Mesendoderm (in vitro differentiated cells): ENCODE results near the gene MGMT.

ENCODE experiments used
- DNase-seq: peaks from one replicate; pipeline ENCODE4 v3.0.0; 2013
- H2AK5ac ChIP-seq: 2 replicates; pipeline ENCODE4 v1.6.1; 2013; ENCODE audit warnings: low read length, inconsistent platforms
- H2BK120ac ChIP-seq: 2 replicates; pipeline ENCODE4 v1.6.1; 2013; ENCODE audit warnings: low read depth, mild to moderate bottlenecking, low read length, moderate library complexity, mixed read lengths
- H2BK15ac ChIP-seq: replicated peaks from 2 replicates; pipeline ENCODE4 v1.6.1; 2013; ENCODE audit warnings: low read depth, mild to moderate bottlenecking, moderate library complexity
- H2BK5ac ChIP-seq: 2 replicates; pipeline ENCODE4 v1.6.1; 2013; ENCODE audit warnings: low read length, inconsistent platforms
- H3K18ac ChIP-seq: 2 replicates; pipeline ENCODE4 v1.6.1; 2013; ENCODE audit warnings: mild to moderate bottlenecking, low read length, mixed read lengths
- H3K23ac ChIP-seq: one replicate; pipeline ENCODE4 v1.6.1; 2013; ENCODE audit warnings: low read length
- H3K27ac ChIP-seq: 2 replicates; pipeline ENCODE4 v1.5.1; 2013; ENCODE audit warnings: low read depth, mild to moderate bottlenecking, inconsistent platforms, low read length, moderate library complexity
- H3K27me3 ChIP-seq: 2 replicates; pipeline ENCODE4 v1.6.1; 2013; ENCODE audit warnings: low read length, control low read depth, mild to moderate bottlenecking, inconsistent platforms; ENCODE audit not compliant: insufficient read depth, poor library complexity
- H3K36me3 ChIP-seq: 2 replicates; pipeline ENCODE4 v1.6.1; 2013; ENCODE audit warnings: low read length, inconsistent platforms; ENCODE audit not compliant: control insufficient read depth, insufficient read depth
- H3K4ac ChIP-seq: one replicate; pipeline ENCODE4 v1.6.1; 2013; ENCODE audit warnings: low read depth, mild to moderate bottlenecking, low read length, moderate library complexity
- H3K4me1 ChIP-seq: 2 replicates; pipeline ENCODE4 v1.6.1; 2013; ENCODE audit warnings: low read depth, low read length, inconsistent platforms; ENCODE audit not compliant: control insufficient read depth
- H3K4me2 ChIP-seq: 2 replicates; pipeline ENCODE4 v1.6.1; 2013; ENCODE audit warnings: low read length
- H3K4me3 ChIP-seq: 2 replicates; pipeline ENCODE4 v1.5.1; 2013; ENCODE audit warnings: mild to moderate bottlenecking, low read length
- H3K56ac ChIP-seq: one replicate; pipeline ENCODE4 v1.6.1; 2013; ENCODE audit warnings: low read length
- H3K79me1 ChIP-seq: 2 replicates; pipeline ENCODE4 v1.6.1; 2013; ENCODE audit warnings: low read length, inconsistent platforms
- H3K79me2 ChIP-seq: 2 replicates; pipeline ENCODE4 v1.6.1; 2013; ENCODE audit warnings: mild to moderate bottlenecking, low read length; ENCODE audit not compliant: control insufficient read depth, insufficient read depth
- H3K9ac ChIP-seq: 2 replicates; pipeline ENCODE4 v1.6.1; 2013; ENCODE audit warnings: low read length, inconsistent platforms
- H4K5ac ChIP-seq: one replicate; pipeline ENCODE4 v1.6.1; 2013; ENCODE audit warnings: low read length
- H4K8ac ChIP-seq: one replicate; pipeline ENCODE4 v1.6.1; 2013; ENCODE audit warnings: low read depth, mild to moderate bottlenecking, control low read depth, low read length, moderate library complexity
- WGBS: extraction: QIAGEN DNeasy Blood & Tissue Kit; methylation state at CpG from one replicate; pipeline ENCODE4 v1.1.7; 2013; ENCODE audit warnings: low lambda C conversion rate, missing lambda C conversion rate; ENCODE audit not compliant: insufficient coverage; ENCODE audit errors: extremely low coverage; 5-methylcytosine and 5-hydroxymethylcytosine counted together

The MGMT gene

DNA sequence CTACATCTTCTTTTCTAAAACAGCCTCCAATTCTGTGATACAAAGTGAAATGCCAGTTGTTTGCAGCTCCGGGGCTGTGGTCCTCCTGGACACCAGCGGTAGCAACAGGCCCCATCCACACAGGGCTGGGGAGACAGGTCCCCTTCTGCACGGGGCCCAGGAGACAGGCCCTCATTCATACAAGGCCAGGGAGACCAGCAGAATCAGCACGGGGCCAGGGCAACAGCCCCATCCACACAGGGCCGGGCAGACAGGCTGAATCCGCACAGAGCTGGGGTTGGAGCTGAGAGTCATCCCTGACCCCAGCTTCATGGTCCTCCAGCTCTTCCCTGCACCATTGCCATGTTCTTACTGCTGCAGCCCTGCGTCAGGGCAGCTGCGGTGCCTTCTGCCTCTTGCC, 238.6 kb downstream of the MGMT start:
- Histone ChIP-seq H3K4me3 (no peak overlapping the region), H3K4me2 (no peak overlapping the region), H3K27me3 (no peaks in the 10 kb centered on the region), H3K18ac (no peak overlapping the region), H4K5ac (no peak overlapping the region), H3K4me1 (no peaks in the 10 kb centered on the region), H4K8ac (no peak overlapping the region), H2BK15ac (no peak overlapping the region), H3K27ac (no peak overlapping the region), H2AK5ac (no peak overlapping the region), H3K56ac (no peak overlapping the region), H3K23ac (no peak overlapping the region), H3K79me2 (no peaks in the 10 kb centered on the region), H3K9ac (no peak overlapping the region), H2BK120ac (no peak overlapping the region), H3K36me3 (no peaks in the 10 kb centered on the region), H3K79me1 (no peaks in the 10 kb centered on the region), H2BK5ac (no peak overlapping the region), H3K4ac (no peak overlapping the region)
- no CpG with 5 or more reads among the region's 8 CpGs for WGBS
- DNase-seq, result no peak

GRCh38 chr10:129706081-129706480, 239.0 kb downstream of the MGMT start:
- H4K5ac ChIP-seq, result no peak overlapping the region
- no peaks in the 10 kb centered on the region for H3K36me3 ChIP-seq
- no peaks in the 10 kb centered on the region for H3K27me3 ChIP-seq
- no peak overlapping the region for H2BK5ac ChIP-seq
- H2AK5ac ChIP-seq, result no peak overlapping the region
- H3K23ac ChIP-seq, result no peak overlapping the region
- no peak overlapping the region for H3K56ac ChIP-seq
- no peak overlapping the region for H3K27ac ChIP-seq
- peaks cover 2% of the 10 kb centered on the region for H3K4me1 ChIP-seq
- H3K4ac ChIP-seq, result no peak overlapping the region
- H3K18ac ChIP-seq, result no peak overlapping the region
- no peak overlapping the region for H2BK120ac ChIP-seq
- H4K8ac ChIP-seq, result no peak overlapping the region
- H3K79me1 ChIP-seq, result no peaks in the 10 kb centered on the region
- H3K4me3 ChIP-seq, result no peak overlapping the region
- H3K4me2 ChIP-seq, result no peak overlapping the region
- H2BK15ac ChIP-seq, result no peak overlapping the region
- no peak overlapping the region for H3K9ac ChIP-seq
- H3K79me2 ChIP-seq, result no peaks in the 10 kb centered on the region
- DNase-seq, result no peak
- WGBS, result no CpG with 5 or more reads among the region's 19 CpGs

DNA sequence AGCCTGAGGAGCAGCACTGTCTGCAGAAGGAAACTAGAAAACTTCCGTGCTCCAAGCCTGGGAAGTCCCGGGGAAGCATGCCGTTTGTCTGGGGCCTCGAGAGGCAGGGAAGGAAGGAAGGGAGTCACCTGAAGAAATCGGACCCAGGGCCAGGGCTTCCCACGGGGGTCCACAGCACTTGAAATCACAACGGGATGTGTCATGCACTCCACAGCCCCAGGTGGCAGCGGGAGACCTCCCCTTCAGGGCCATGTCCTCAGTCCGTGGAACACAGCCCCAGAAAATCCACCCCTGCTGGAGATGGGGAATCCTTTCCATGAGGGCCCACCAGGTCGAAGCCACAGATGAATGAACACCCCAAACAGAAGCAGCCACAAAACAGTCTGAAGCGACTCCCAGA, 239.5 kb downstream of the MGMT start:
- WGBS, result no CpG with 5 or more reads among the region's 11 CpGs
- DNase-seq, result no peak
- Histone ChIP-seq H3K79me2 (no peaks in the 10 kb centered on the region), H3K36me3 (no peaks in the 10 kb centered on the region), H3K79me1 (no peaks in the 10 kb centered on the region), H4K8ac (no peak overlapping the region), H3K4me2 (no peak overlapping the region), H3K4me1 (peaks cover 2% of the 10 kb centered on the region), H2BK120ac (no peak overlapping the region), H3K23ac (no peak overlapping the region), H3K27ac (no peak overlapping the region), H3K56ac (no peak overlapping the region), H4K5ac (no peak overlapping the region), H3K18ac (no peak overlapping the region), H3K4me3 (no peak overlapping the region), H2AK5ac (no peak overlapping the region), H3K9ac (no peak overlapping the region), H3K4ac (no peak overlapping the region), H3K27me3 (no peaks in the 10 kb centered on the region), H2BK5ac (no peak overlapping the region), H2BK15ac (no peak overlapping the region)

DNA sequence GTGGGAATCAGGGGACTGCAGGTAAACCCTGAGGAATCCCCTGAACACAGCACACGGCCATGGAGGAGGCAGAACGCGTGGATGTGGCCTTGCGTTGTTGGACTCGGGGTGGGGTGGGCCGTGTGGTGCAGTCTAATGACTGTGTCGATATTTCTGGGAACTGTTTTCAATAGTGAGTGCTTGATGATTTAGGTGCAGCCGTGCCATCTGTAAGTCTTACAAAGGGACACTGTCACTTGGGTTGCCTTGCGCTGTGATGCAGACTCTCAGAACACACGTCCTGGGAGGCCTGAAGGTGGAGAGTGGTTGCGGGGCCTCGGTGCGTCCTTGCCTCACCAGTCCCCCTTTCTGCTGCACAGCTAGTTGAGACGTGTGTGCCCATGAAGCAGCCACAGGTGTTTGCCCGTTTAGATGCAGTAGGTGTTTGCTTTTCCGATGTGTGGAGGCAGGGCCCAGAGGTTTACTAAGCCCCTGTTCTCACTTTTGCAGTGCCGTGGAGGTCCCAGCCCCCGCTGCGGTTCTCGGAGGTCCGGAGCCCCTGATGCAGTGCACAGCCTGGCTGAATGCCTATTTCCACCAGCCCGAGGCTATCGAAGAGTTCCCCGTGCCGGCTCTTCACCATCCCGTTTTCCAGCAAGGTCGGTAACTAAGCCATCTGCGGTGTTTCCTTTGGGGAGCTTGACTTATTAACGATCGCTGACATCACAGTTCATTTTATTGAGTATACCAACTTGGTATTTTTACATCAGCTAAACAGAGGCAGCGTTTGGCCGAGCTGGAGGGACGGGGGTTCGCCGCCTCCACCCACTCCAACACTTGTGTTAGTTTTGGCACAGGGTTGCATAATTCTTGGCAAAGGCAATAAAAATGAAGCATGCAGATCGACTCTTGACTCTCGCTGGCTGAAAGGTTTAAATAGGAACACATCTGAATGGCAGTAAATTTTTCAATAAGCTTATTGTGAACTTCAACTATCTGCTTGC, 240.7 kb downstream of the MGMT start:
- no CpG with 5 or more reads among the region's 37 CpGs for WGBS
- Histone ChIP-seq H3K27ac (no peak overlapping the region), H3K4me3 (no peak overlapping the region)

DNA sequence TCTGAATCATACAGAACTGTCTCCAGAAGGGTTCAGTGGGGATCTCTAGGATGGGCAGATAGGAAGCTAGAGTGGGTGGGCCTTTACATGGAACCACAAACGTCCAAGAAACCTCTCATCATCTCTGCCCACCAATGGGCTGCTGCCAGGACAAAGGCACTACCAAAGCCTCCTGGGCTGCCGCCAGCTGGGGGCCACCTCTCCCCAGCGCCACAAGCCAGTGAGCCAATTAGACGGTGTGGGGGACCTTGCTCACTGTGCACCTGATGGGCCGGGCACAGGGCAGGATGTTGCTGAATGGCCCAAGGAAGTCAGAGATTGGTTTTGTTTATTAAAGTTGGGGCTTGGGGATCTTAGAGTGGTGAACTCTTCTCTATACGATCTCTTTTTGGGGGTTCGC, 242.1 kb downstream of the MGMT start:
- Histone ChIP-seq H3K4ac (no peak overlapping the region), H3K27me3 (no peaks in the 10 kb centered on the region), H3K23ac (no peak overlapping the region), H3K56ac (no peak overlapping the region), H3K18ac (no peak overlapping the region), H3K27ac (no peak overlapping the region), H2BK5ac (no peak overlapping the region), H2BK15ac (no peak overlapping the region), H3K79me2 (no peaks in the 10 kb centered on the region), H3K9ac (no peak overlapping the region), H3K4me1 (peaks cover 2% of the 10 kb centered on the region), H3K4me2 (no peak overlapping the region), H3K36me3 (no peaks in the 10 kb centered on the region), H4K8ac (no peak overlapping the region), H3K4me3 (no peak overlapping the region), H3K79me1 (no peaks in the 10 kb centered on the region), H2BK120ac (no peak overlapping the region), H2AK5ac (no peak overlapping the region), H4K5ac (no peak overlapping the region)
- DNase-seq, result no peak
- no CpG with 5 or more reads among the region's 7 CpGs for WGBS

More for the DNA sequence above, 240.7 kb downstream of the MGMT start:
- H3K4me1 ChIP-seq, result peaks cover 2% of the 10 kb centered on the region
- no peak overlapping the region for H2BK15ac ChIP-seq
- H3K79me1 ChIP-seq, result no peaks in the 10 kb centered on the region
- no peak overlapping the region for H4K5ac ChIP-seq
- no peak overlapping the region for H2AK5ac ChIP-seq
- DNase-seq, result no peak
- H3K4me2 ChIP-seq, result no peak overlapping the region
- no peak overlapping the region for H2BK120ac ChIP-seq
- H3K23ac ChIP-seq, result no peak overlapping the region
- no peak overlapping the region for H3K18ac ChIP-seq
- no peak overlapping the region for H3K4ac ChIP-seq
- H3K36me3 ChIP-seq, result no peaks in the 10 kb centered on the region
- H3K56ac ChIP-seq, result no peak overlapping the region
- H3K9ac ChIP-seq, result no peak overlapping the region
- no peak overlapping the region for H2BK5ac ChIP-seq
- no peaks in the 10 kb centered on the region for H3K79me2 ChIP-seq
- H4K8ac ChIP-seq, result no peak overlapping the region
- H3K27me3 ChIP-seq, result no peaks in the 10 kb centered on the region
